HG03520 (cell line): ENCODE measurements around the gene ANKS6.

Source experiments
- ATAC-seq: cut with Tn5 transposase; IDR thresholded peaks from one replicate; pipeline ENCODE4 v1.9.1; 2021; ENCODE audit warnings: mild to moderate bottlenecking, moderate library complexity; ENCODE audit not compliant: unreplicated experiment

ANKS6 gene

GRCh38 chr9:98773721-98774120 is 22.6 kb downstream of the ANKS6 start:
- ATAC-seq: no peak

GRCh38 chr9:98772364-98773155 is 23.8 kb downstream of the ANKS6 start:
- no peak for ATAC-seq

DNA sequence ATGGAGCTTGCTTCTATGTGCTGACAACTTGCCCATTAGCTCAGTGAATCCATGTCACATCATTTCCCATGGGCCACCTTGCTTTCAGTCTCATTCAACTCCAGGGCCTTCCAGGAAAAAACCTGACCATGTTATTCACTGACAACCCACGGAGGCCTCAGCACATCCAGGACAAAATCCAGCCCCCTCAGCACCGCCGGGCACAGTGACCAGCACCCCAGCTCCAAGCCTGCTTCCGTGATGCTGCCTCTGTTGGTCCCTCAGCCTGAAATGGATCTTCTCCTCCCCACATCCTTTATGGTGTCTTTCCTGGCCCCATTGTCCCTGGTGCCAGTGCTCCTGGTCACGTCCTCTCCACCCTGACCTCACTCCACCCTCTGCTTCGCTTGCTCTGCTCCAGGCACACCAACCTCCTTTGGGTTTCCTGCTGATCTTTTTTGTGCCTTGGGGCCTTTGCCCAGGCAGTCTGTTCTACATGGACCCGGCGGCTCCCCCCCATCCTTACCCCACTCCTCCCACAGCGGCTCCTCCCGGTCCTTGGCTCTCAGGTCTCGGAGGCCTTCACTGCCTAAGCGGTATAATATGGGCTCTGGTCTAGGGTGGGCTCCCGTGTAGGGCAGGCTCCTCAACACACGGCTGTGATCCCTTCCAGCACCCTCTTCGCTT is 25.0 kb downstream of the ANKS6 start:
- ATAC-seq: no peak

- ATAC-seq: no peak
Observed at GRCh38 chr9:98770717-98771116, 25.6 kb downstream of the ANKS6 start.

- no peak for ATAC-seq
Observed at GRCh38 chr9:98768344-98768743, 28.0 kb downstream of the ANKS6 start.

GRCh38 chr9:98767915-98768314 is 28.4 kb downstream of the ANKS6 start:
- no peak for ATAC-seq

DNA sequence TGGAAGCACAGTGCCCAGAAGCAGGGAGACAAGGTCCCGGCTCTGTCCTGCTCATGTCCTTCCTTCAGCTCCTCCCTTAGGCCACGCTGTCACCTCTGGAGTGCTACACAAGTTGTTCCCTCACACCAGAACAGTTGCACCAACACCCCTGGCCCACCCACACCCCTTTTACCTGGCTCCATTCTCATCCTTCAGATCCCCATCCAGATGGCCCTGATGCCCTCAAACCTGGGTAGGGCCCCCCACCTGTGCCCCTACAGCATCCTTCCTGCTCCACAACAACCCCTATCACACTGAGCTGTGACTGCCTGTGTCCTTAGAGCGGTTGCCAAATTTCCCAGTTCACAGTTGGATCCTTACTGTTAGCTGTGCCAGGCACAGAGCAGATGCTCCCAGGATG is 29.2 kb downstream of the ANKS6 start:
- no peak for ATAC-seq

DNA sequence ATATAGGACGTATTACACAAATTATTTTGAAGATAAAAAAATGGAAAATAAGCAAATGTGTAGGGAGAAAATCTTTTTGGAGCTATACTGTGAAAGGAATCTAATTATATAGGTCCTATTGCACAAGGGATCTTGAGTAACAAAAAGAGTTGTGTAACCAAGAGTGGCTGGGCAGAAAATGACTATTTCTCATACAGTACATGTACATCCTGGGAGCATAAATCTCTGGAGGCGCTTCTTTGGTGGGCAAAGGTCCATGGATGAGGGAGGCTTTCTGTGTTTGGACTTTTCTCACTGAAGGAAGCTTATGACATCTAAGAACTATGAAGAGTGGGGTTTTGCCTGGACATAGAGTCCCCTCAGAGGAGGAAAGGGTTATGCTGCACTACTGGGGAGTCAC is 29.8 kb downstream of the ANKS6 start:
- no peak for ATAC-seq

DNA sequence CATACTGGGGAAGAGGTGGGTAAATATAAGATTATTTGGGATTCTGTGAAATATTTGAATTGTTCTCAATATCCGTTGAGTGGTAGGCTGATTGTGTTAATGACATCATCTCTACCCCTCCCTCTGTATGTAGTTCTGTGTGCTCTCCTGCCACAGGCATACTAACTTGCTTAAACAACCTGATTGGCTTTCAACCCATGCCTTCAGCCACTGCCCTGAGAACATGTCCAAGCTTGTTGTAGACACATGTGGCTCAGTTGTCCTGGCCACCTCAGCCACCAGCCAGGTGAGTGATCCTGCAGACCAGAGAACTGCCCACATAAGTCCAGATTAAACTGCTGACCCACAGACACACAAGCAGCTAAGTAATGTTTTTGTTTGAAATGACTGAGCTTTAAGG is 31.1 kb downstream of the ANKS6 start:
- no peak for ATAC-seq

DNA sequence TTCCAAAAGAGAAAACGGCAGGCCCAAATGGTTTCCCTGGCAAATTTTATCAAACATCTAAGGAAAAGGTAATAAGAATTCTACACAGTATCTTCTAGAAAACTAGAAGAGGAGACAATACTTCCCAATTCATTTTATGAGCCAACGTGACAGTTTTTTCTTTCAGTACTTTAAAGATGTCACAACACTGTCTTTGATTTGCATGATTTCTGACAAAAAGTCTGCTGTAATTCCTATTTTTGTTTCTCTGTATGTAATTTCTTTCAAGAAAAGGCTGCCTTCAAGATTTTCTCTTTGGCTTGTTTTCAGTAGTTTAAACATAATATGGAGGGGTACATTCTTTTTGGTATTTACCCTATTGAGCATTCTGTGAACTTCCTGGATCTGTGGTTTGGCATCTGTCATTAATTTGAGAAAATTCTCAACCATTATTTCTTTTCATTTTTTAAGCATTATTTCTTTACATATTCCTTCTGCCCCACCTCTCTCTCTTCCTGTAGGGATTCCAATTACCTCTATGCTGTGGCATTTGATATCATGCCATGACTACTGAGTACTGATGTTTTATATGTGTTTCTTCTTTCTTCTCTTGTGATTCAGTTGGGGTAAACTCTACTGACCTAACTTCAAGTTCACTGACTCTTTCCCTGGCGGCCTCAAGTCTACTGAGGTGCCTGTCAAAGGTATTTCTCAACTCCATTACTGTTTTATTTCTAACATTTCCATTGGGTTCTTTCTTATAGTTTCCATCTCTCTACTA is 32.2 kb downstream of the ANKS6 start:
- ATAC-seq: no peak

GRCh38 chr9:98760231-98760630 is 36.1 kb downstream of the ANKS6 start:
- no peak for ATAC-seq

DNA sequence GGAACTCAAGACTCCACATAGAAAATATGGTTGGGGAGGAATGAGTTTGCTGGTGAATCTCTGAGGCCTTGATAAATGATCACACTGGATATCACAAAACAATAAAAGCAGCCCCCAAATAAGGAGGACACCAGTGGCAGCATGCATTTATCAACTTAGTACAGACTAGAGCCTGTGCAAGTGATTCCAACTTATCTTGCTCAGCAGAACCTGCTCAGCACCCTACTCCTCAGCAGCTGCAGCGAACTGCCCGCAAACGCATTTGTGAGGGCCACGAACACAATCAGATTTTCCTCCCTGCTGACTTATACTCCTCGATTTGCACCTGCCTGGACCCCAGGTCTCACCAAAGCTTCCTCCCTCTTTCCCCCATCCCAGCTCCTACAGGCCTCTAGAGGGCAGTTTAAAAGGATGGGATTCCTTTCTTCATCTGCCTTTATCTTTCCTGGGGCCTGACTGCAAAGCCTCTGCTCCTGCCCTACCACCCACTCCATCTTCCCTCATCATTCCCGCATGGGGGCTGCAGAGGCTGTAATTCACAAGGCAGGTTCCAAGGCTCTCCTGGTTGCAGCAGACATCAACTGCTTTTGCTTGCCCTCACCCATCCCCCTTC is 41.2 kb downstream of the ANKS6 start:
- ATAC-seq: no peak

DNA sequence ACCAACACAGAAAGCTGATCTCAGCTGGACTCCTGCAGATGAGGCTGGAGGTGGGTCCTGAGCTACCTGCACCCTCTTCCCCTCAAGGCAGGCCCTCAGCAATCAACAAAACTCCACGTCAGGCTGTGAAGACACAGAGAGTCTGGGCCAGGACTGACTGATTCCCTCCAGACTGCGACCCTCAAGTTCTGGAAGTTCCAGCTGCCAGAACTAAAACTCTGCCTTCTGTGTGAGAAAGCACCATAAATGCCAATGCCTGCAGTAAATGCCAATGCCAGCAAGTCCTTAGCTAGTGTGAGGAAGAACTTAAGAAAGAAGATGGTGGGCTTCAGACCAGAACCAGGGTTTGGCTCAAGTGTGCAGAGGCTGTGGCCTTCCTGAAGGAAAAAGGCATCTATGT is 45.1 kb downstream of the ANKS6 start:
- no peak for ATAC-seq

DNA sequence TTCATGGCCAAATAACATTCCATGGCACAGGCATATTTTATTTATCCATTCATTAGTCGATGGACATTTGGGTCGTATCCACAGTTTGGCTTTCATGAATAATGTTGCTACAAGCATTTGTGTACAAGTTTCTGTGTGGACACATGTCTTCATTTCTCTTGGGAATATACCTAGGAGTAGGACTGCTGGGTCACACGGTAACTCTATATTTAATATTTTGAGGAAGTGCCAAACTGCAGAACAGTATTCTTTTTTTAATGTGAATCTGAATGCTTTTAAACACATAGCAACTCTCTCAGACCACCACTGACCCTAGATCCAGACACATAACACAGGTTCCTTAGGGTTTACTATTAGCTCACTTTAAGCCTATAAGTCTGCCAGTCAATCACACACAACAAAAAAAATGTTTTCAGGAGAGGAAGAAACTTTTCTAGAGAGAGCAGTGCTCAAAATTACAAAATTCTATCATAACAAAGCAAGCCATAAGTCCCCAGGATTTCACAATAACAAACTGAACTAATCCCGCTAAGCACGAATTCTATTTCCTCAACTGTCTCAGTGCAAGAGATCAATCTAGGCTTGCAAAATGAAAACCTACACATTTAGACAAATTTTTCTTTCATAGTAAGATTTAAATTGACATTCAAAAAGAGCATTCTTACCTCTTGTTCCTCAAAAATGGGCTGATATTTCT is 45.8 kb downstream of the ANKS6 start:
- ATAC-seq: no peak

- ATAC-seq: no peak
Observed at GRCh38 chr9:98747476-98747875, 48.9 kb downstream of the ANKS6 start.

GRCh38 chr9:98745470-98745869 is 50.9 kb downstream of the ANKS6 start:
- ATAC-seq: no peak

GRCh38 chr9:98743818-98744611 is 52.3 kb downstream of the ANKS6 start:
- no peak for ATAC-seq

GRCh38 chr9:98743329-98743728 is 53.0 kb downstream of the ANKS6 start:
- no peak for ATAC-seq

GRCh38 chr9:98742325-98743280 is 53.8 kb downstream of the ANKS6 start:
- no peak for ATAC-seq
